GM13977 (cell line): ENCODE data around the gene ABCA7.
A peak's percentile ranks its signal among the peaks of the same experiment; 100 is the strongest.

ENCODE experiments used
- DNase-seq: peaks from one replicate; pipeline ENCODE4 v3.0.0; 2012; ENCODE audit warnings: low spot score
- CTCF ChIP-seq: IDR thresholded peaks from 2 replicates; pipeline ENCODE4 v1.5.1; 2012; ENCODE audit warnings: mild to moderate bottlenecking, control low read depth; ENCODE audit not compliant: insufficient read depth; ENCODE audit errors: extremely low read depth, missing control alignments
- in situ Hi-C: fragments of 300-500 bp; cut with MboI; formaldehyde crosslinking; loops from one replicate; pipeline ENCODE4 v1.12.0; 2022; ENCODE audit warnings: low sequenced_read_pairs, low pct_unique_long_range_greater_than_20kb, mixed read lengths, inconsistent platforms; ENCODE audit not compliant: unreplicated experiment

ABCA7 gene

DNA sequence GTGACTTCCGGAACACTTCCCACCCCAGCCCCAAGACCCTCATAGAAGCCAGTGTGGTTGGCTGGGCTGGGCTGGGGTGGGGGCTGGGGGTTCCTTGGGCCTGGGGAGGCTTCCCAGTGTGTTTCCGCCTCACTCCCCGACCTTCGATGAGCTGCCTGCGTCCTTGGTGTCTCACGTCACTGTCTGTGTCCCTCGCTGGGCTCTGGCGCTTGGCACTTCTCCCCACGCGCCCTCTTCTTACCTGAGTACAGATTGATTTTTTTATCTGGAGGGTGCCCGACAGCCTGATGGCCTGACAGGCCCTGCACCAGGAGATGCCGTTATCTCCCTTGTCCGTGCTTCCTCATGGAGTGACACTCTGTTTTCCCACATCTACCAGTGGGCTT, 47.2 kb upstream of the ABCA7 start:
- TF ChIP-seq CTCF, result no peak
- DNase-seq, result no peak
- in situ Hi-C loops, result no loop called here

- no peak for TF ChIP-seq CTCF
- no peak for DNase-seq
- in situ Hi-C loops, result no loop called here
These were observed 46.5 kb upstream of the ABCA7 start for GRCh38 chr19:993361-993830.

GRCh38 chr19:993831-994393, 46.0 kb upstream of the ABCA7 start:
- TF ChIP-seq CTCF, result no peak
- in situ Hi-C loops, result no loop called here
- DNase-seq, result no peak

GRCh38 chr19:994516-994915, 45.4 kb upstream of the ABCA7 start:
- in situ Hi-C loops, result no loop called here
- TF ChIP-seq CTCF, result no peak
- no peak for DNase-seq

GRCh38 chr19:995051-995827, 44.7 kb upstream of the ABCA7 start:
- no peak for DNase-seq
- no peak for TF ChIP-seq CTCF
- in situ Hi-C loops, result no loop called here

DNA sequence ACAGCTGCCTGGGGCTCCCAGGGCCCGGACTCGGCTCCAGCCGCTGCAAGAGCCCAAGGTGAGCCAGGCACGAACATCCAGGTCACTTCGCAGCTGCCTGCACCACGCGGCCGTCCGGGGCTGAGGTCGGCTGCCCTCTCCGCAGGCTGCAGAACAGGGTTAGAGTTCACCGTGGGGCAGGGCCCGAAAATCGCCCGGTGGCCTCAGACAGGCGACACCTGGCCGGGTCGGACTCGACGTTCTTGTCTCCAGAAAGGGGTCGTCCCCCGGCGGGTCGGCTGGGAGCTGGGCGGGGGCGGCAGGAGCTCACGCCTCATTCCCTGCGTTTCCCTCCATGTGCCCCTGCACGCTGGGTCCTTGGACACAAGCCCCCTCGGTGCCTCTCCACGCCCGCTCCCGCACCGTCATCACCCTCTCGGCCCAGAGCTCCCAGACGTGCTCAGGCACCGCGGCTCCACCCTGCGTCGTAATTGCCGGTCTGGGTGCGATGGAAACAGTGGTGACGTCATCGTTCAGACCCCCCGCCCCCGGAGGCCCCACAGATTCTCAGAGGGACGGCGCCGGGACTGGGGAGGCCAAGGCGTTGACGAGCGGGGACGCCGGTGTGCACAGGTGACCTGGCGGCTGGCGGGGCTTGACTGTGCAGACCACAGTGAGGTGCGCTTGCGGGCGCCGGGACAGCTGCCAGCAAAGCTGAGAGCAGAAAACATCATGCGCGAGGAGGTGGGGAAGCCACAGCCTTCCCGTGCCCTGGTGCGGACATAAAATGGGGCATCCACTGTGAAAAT, 43.7 kb upstream of the ABCA7 start:
- TF ChIP-seq CTCF, result no peak
- in situ Hi-C loops, result no loop called here
- DNase-seq, result peak; percentile 85
